ENCODE measurements around the gene ZNF431.
"Not testable (repeated sequence)": the region's sequence is repeated elsewhere in the genome, so short reads cannot be mapped to it uniquely, and the experiment has no call there.

Gene ZNF431

GRCh38 chr19:21147540-21147939 is 5.7 kb downstream of the ZNF431 start:
- DNase-seq (ENCODE audit: low read depth), result no peak

- DNase-seq (ENCODE audit: low read depth), result no peak
Observed at GRCh38 chr19:21148681-21149080, 6.8 kb downstream of the ZNF431 start.

GRCh38 chr19:21149877-21150276 is 8.0 kb downstream of the ZNF431 start:
- no peak for DNase-seq (ENCODE audit: low read depth)

- no peak for DNase-seq (ENCODE audit: low read depth)
Observed at GRCh38 chr19:21151460-21151859, 9.6 kb downstream of the ZNF431 start.

GRCh38 chr19:21158523-21159135 is 16.8 kb downstream of the ZNF431 start:
- no peak for DNase-seq (ENCODE audit: low read depth)

GRCh38 chr19:21164541-21164940 is 22.7 kb downstream of the ZNF431 start:
- DNase-seq (ENCODE audit: low read depth), result no peak

GRCh38 chr19:21166436-21166835 is 24.6 kb downstream of the ZNF431 start:
- DNase-seq (ENCODE audit: low read depth), result no peak

- DNase-seq (ENCODE audit: low read depth), result no peak
Observed at GRCh38 chr19:21197590-21198295, 55.9 kb downstream of the ZNF431 start.

- no peak for DNase-seq (ENCODE audit: low read depth)
Observed at GRCh38 chr19:21202865-21203494, 61.1 kb downstream of the ZNF431 start.

GRCh38 chr19:21210037-21210621 is 68.3 kb downstream of the ZNF431 start:
- no peak for DNase-seq (ENCODE audit: low read depth)

- DNase-seq (ENCODE audit: low read depth), result no peak
Observed at GRCh38 chr19:21221693-21222092, 79.9 kb downstream of the ZNF431 start.

GRCh38 chr19:21229938-21230337 is 88.1 kb downstream of the ZNF431 start:
- not testable (repeated sequence) for DNase-seq (ENCODE audit: low read depth)

GRCh38 chr19:21233691-21234090 is 91.9 kb downstream of the ZNF431 start:
- no peak for DNase-seq (ENCODE audit: low read depth)

- DNase-seq (ENCODE audit: low read depth), result not testable (repeated sequence)
Observed at GRCh38 chr19:21236751-21237150, 94.9 kb downstream of the ZNF431 start.

GRCh38 chr19:21238670-21239069 is 96.8 kb downstream of the ZNF431 start:
- no peak for DNase-seq (ENCODE audit: low read depth)
